SK-N-SH treated with all-trans-retinoic acid at 6 μM for 48 hours (cell line): Measurements from ENCODE around the gene CPNE5.

Experiments used
- ATAC-seq: fragments of 200-7000 bp; cut with Tn5 transposase; 3 replicates; pipeline ENCODE4 v1.9.1; 2020; ENCODE audit warnings: mild to moderate bottlenecking, moderate library complexity
- ARNTL ChIP-seq: fragments of 450-650 bp; formaldehyde crosslinking; IDR thresholded peaks from 2 replicates; pipeline ENCODE4 v1.5.0; 2020; ENCODE audit warnings: low read depth, mild to moderate bottlenecking, moderate library complexity, borderline replicate concordance
- BACH2 ChIP-seq: fragments of 250-450 bp; sonication (Bioruptor Pico); IDR thresholded peaks from 2 replicates; pipeline ENCODE4 v1.9.0; 2021; ENCODE audit warnings: mild to moderate bottlenecking, borderline replicate concordance
- CREB5 ChIP-seq: fragments of 250-450 bp; sonication (Bioruptor Pico); IDR thresholded peaks from 2 replicates; pipeline ENCODE4 v1.5.1; 2020; ENCODE audit warnings: low read depth, mild to moderate bottlenecking, moderate library complexity
- CSDC2 ChIP-seq: fragments of 250-450 bp; sonication (Bioruptor Pico); IDR thresholded peaks from 2 replicates; pipeline ENCODE4 v1.5.0; 2020; ENCODE audit warnings: mild to moderate bottlenecking, moderate library complexity
- CSRNP3 ChIP-seq: fragments of 250-450 bp; sonication (Bioruptor Pico); IDR thresholded peaks from 2 replicates; pipeline ENCODE4 v1.5.1; 2021; ENCODE audit warnings: mild to moderate bottlenecking, moderate library complexity
- GLIS3 ChIP-seq: fragments of 250-450 bp; sonication (Bioruptor Pico); IDR thresholded peaks from 2 replicates; pipeline ENCODE4 v1.5.0; 2020; ENCODE audit warnings: mild to moderate bottlenecking, moderate library complexity
- ISL1 ChIP-seq: fragments of 250-450 bp; sonication (Bioruptor Pico); IDR thresholded peaks from 2 replicates; pipeline ENCODE4 v2.1.2; 2022; ENCODE audit warnings: mild to moderate bottlenecking, moderate library complexity
- OSR1 ChIP-seq: fragments of 250-450 bp; sonication (Bioruptor Pico); IDR thresholded peaks from 2 replicates; pipeline ENCODE4 v1.8.0; 2022; ENCODE audit warnings: moderate library complexity, mild to moderate bottlenecking, inconsistent platforms
- PATZ1 ChIP-seq: fragments of 250-450 bp; sonication (Bioruptor Pico); IDR thresholded peaks from 2 replicates; pipeline ENCODE4 v1.8.0; 2020; ENCODE audit warnings: mild to moderate bottlenecking, moderate library complexity, borderline replicate concordance
- POU6F1 ChIP-seq: fragments of 250-450 bp; sonication (Bioruptor Pico); IDR thresholded peaks from 2 replicates; pipeline ENCODE4 v1.8.0; 2021; ENCODE audit warnings: low read depth, mild to moderate bottlenecking, moderate library complexity, borderline replicate concordance
- PPARA ChIP-seq: fragments of 250-450 bp; sonication (Bioruptor Pico); IDR thresholded peaks from 2 replicates; pipeline ENCODE4 v1.5.0; 2020; ENCODE audit warnings: mild to moderate bottlenecking, borderline replicate concordance
- RARB ChIP-seq: fragments of 250-450 bp; sonication (Bioruptor Pico); IDR thresholded peaks from 2 replicates; pipeline ENCODE4 v1.8.0; 2021; ENCODE audit warnings: mild to moderate bottlenecking, moderate library complexity
- SNAI2 ChIP-seq: fragments of 250-450 bp; sonication (Bioruptor Pico); IDR thresholded peaks from 2 replicates; pipeline ENCODE4 v1.5.0; 2020; ENCODE audit warnings: mild to moderate bottlenecking, moderate library complexity
- TCF4 ChIP-seq: fragments of 250-450 bp; sonication (Bioruptor Pico); IDR thresholded peaks from 2 replicates; pipeline ENCODE4 v1.8.0; 2021; ENCODE audit warnings: mild to moderate bottlenecking, moderate library complexity, borderline replicate concordance
- TOX ChIP-seq: fragments of 250-450 bp; sonication (Bioruptor Pico); IDR thresholded peaks from 2 replicates; pipeline ENCODE4 v1.8.0; 2021; ENCODE audit warnings: mild to moderate bottlenecking, moderate library complexity, borderline replicate concordance
- TSHZ2 ChIP-seq: fragments of 250-450 bp; sonication (Bioruptor Pico); IDR thresholded peaks from 2 replicates; pipeline ENCODE4 v1.5.0; 2020; ENCODE audit warnings: mild to moderate bottlenecking, moderate library complexity
- ZC3H10 ChIP-seq: fragments of 250-450 bp; sonication (Bioruptor Pico); IDR thresholded peaks from 2 replicates; pipeline ENCODE4 v1.5.1; 2021; ENCODE audit warnings: mild to moderate bottlenecking, moderate library complexity
- ZFP3 ChIP-seq: fragments of 250-450 bp; sonication (Bioruptor Pico); IDR thresholded peaks from 2 replicates; pipeline ENCODE4 v1.5.0; 2020; ENCODE audit warnings: mild to moderate bottlenecking, moderate library complexity
- ZFP30 ChIP-seq: fragments of 450-650 bp; formaldehyde crosslinking; IDR thresholded peaks from 2 replicates; pipeline ENCODE4 v1.5.0; 2022; ENCODE audit warnings: mild to moderate bottlenecking, moderate library complexity
- ZNF565 ChIP-seq: fragments of 450-650 bp; formaldehyde crosslinking; conservative IDR thresholded peaks from 2 replicates; pipeline ENCODE4 v1.5.0; 2020; ENCODE audit warnings: low read depth, mild to moderate bottlenecking, moderate library complexity
- ZNF70 ChIP-seq: fragments of 450-650 bp; formaldehyde crosslinking; IDR thresholded peaks from 2 replicates; pipeline ENCODE4 v1.5.0; 2020; ENCODE audit warnings: mild to moderate bottlenecking, moderate library complexity

Gene CPNE5

GRCh38 chr6:36779227-36779626 lies 60.0 kb downstream of the CPNE5 start:
- ATAC-seq = no peak

GRCh38 chr6:36777801-36778200 lies 61.4 kb downstream of the CPNE5 start:
- TF ChIP-seq POU6F1 (CRISPR knock-in tag) (no peak), BACH2 (CRISPR knock-in tag) (no peak), PPARA (CRISPR knock-in tag) (no peak), ISL1 (CRISPR knock-in tag) (no peak), PATZ1 (no peak), TSHZ2 (CRISPR knock-in tag) (no peak), ZNF565 (no peak), OSR1 (no peak), ARNTL (CRISPR knock-in tag) (no peak), GLIS3 (no peak), ZC3H10 (CRISPR knock-in tag) (no peak), CREB5 (CRISPR knock-in tag) (no peak)
- no peak for ATAC-seq

More at GRCh38 chr6:36779227-36779626, 60.0 kb downstream of the CPNE5 start:
- TF ChIP-seq RARB (CRISPR knock-in tag) (no peak), ZNF70 (CRISPR knock-in tag) (no peak), PPARA (CRISPR knock-in tag) (no peak), PATZ1 (no peak), ZFP30 (no peak), ZC3H10 (CRISPR knock-in tag) (no peak), ISL1 (CRISPR knock-in tag) (no peak), ZFP3 (CRISPR knock-in tag) (no peak)

- no peak for ATAC-seq
- TF ChIP-seq OSR1 (no peak), BACH2 (CRISPR knock-in tag) (no peak), SNAI2 (CRISPR knock-in tag) (no peak), ZC3H10 (CRISPR knock-in tag) (no peak), ZNF565 (no peak), TSHZ2 (CRISPR knock-in tag) (no peak), CSRNP3 (CRISPR knock-in tag) (no peak), ARNTL (CRISPR knock-in tag) (no peak), ZNF70 (CRISPR knock-in tag) (no peak), PPARA (CRISPR knock-in tag) (no peak), TCF4 (CRISPR knock-in tag) (no peak), RARB (CRISPR knock-in tag) (no peak), TOX (no peak), CSDC2 (no peak), CREB5 (CRISPR knock-in tag) (no peak)
Observed at GRCh38 chr6:36776167-36776566, 63.1 kb downstream of the CPNE5 start.
